Nephron progenitor cell (in vitro differentiated cells): ENCODE results near the gene ENOX1.

ENCODE experiments used
- DNase-seq: peaks from one replicate; pipeline ENCODE4 v3.0.0; 2021
- H3K27ac Mint-ChIP-seq: 2 replicates; pipeline ENCODE4 v1.8.0; 2021; ENCODE audit warnings: mild to moderate bottlenecking, moderate library complexity, mixed read lengths
- H3K27me3 Mint-ChIP-seq: 2 replicates; pipeline ENCODE4 v1.8.0; 2021; ENCODE audit warnings: mild to moderate bottlenecking, low read depth, mixed read lengths; ENCODE audit not compliant: poor library complexity
- H3K36me3 Mint-ChIP-seq: 2 replicates; pipeline ENCODE4 v1.8.0; 2021; ENCODE audit warnings: low read depth, mixed read lengths
- H3K4me1 Mint-ChIP-seq: 2 replicates; pipeline ENCODE4 v1.8.0; 2021; ENCODE audit warnings: mixed read lengths
- H3K4me3 Mint-ChIP-seq: 2 replicates; pipeline ENCODE4 v1.8.0; 2021; ENCODE audit warnings: mild to moderate bottlenecking, moderate library complexity, mixed read lengths
- H3K9me3 Mint-ChIP-seq: 2 replicates; pipeline ENCODE4 v1.8.0; 2021; ENCODE audit warnings: mild to moderate bottlenecking, moderate library complexity, mixed read lengths
- TF ChIP-seq, protein P1 (sequence below): fragments of 200-600 bp; sonication (generic); IDR thresholded peaks from 2 replicates; pipeline ENCODE4 v1.5.0; 2021; ENCODE audit warnings: antibody characterized with exemption

The ENOX1 gene

GRCh38 chr13:43411741-43412140, 375.0 kb downstream of the ENOX1 start:
- DNase-seq: no peak
- Mint-ChIP-seq H3K4me3 (no peak overlapping the region), H3K36me3 (no peaks in the 10 kb centered on the region), H3K27me3 (no peaks in the 10 kb centered on the region), H3K9me3 (peaks cover 7% of the 10 kb centered on the region), H3K4me1 (peaks cover 10% of the 10 kb centered on the region), H3K27ac (no peak overlapping the region)
- TF ChIP-seq, protein P1, sequence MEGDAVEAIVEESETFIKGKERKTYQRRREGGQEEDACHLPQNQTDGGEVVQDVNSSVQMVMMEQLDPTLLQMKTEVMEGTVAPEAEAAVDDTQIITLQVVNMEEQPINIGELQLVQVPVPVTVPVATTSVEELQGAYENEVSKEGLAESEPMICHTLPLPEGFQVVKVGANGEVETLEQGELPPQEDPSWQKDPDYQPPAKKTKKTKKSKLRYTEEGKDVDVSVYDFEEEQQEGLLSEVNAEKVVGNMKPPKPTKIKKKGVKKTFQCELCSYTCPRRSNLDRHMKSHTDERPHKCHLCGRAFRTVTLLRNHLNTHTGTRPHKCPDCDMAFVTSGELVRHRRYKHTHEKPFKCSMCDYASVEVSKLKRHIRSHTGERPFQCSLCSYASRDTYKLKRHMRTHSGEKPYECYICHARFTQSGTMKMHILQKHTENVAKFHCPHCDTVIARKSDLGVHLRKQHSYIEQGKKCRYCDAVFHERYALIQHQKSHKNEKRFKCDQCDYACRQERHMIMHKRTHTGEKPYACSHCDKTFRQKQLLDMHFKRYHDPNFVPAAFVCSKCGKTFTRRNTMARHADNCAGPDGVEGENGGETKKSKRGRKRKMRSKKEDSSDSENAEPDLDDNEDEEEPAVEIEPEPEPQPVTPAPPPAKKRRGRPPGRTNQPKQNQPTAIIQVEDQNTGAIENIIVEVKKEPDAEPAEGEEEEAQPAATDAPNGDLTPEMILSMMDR: no peak

DNA sequence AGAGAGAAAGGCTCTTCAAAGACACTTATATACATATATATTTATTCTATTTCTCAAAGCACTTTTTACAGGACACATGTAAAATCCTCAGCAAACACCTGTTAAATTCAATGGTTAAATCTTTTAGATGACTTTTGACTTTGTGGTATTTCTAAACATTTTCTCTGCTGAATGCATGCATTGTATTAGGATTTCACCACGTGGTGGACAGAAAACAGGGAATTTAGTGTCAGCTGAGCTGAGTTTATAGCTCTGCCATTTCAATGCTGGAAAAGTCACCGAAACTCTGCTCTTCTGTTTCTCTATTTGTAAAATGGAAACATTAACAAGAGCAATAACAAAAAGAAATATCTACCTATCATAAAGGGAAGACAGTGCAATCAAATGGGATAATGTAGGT, 375.6 kb downstream of the ENOX1 start:
- H3K27ac Mint-ChIP-seq: no peak overlapping the region
- no peaks in the 10 kb centered on the region for H3K36me3 Mint-ChIP-seq
- H3K4me3 Mint-ChIP-seq: no peak overlapping the region
- no peak for DNase-seq
- H3K4me1 Mint-ChIP-seq: peaks cover 10% of the 10 kb centered on the region
- no peaks in the 10 kb centered on the region for H3K27me3 Mint-ChIP-seq
- peaks cover 3% of the 10 kb centered on the region for H3K9me3 Mint-ChIP-seq
- TF ChIP-seq, protein P1: no peak

DNA sequence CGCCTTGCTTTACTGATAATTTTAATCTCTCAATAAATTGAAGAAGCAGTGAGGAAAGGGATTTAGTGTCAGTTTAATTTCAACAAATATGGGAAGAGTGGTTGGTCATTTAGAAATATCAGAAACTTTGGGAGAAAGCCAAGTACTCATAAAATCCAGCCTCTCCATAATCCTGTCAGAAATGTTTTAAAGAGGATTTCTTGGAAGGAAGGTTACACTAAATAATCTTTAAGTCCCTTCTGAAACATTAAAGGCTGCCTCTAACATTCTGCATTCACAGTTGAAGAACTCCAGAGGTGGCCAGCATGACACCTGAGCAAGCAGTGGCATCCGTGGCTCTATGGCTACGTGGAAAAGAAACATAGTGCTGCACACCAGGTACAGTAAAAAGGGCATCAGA, 378.5 kb downstream of the ENOX1 start:
- Mint-ChIP-seq H3K27ac (no peak overlapping the region), H3K4me1 (peaks cover 10% of the 10 kb centered on the region), H3K4me3 (no peak overlapping the region), H3K27me3 (no peaks in the 10 kb centered on the region), H3K9me3 (no peaks in the 10 kb centered on the region), H3K36me3 (peaks cover 3% of the 10 kb centered on the region)
- no peak for DNase-seq
- TF ChIP-seq, protein P1: no peak

DNA sequence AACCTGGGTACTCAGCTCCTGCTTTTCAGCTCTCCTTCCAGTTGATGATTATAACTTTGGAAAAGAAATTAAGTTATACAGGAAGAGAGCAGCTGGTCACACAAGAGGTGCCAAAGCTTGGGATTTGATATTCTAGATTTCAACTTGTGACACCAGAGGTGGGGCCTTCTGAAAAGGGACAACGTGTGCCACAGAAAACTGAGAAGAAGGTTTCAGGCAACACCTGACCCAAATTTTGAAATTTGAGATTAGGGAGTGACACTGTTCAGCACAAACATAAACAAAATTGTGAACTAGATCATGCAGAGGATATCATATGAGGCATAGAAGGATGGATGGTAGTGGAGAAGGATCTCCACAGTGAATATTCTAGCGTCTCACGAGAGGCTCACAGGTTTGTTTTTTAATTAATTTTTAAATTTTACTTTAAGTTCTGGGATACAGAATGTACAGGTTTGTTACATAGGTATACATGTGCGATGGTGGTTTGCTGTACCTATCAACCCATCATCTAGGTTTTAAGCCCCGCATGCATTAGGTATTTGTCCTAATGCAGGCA, 379.7 kb downstream of the ENOX1 start:
- TF ChIP-seq, protein P1: no peak
- no peaks in the 10 kb centered on the region for H3K9me3 Mint-ChIP-seq
- no peak overlapping the region for H3K27ac Mint-ChIP-seq
- H3K4me3 Mint-ChIP-seq: no peak overlapping the region
- H3K36me3 Mint-ChIP-seq: peaks cover 3% of the 10 kb centered on the region
- no peak for DNase-seq
- peaks cover 10% of the 10 kb centered on the region for H3K4me1 Mint-ChIP-seq
- H3K27me3 Mint-ChIP-seq: no peaks in the 10 kb centered on the region

DNA sequence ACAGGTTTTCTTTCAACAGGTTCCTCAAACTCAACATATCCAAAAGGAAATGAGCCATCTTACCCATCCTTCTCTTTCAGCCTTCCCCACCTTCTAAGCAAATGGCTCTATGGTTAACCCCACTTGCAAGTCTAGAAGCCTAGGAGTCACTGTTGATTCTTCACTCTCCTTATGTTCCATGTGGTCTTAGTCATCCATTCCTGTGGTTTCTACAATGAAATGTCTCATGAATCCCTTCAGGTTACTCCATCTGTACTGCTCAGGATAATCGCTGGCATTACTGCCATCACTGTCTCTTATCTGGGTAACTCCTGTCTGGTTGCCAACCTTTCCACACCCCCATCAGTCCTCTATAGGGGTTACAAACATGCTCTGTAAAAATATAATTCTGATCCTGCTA, 381.3 kb downstream of the ENOX1 start:
- DNase-seq: no peak
- TF ChIP-seq, protein P1: no peak
- no peak overlapping the region for H3K4me3 Mint-ChIP-seq
- no peak overlapping the region for H3K27ac Mint-ChIP-seq
- no peaks in the 10 kb centered on the region for H3K9me3 Mint-ChIP-seq
- no peaks in the 10 kb centered on the region for H3K27me3 Mint-ChIP-seq
- H3K36me3 Mint-ChIP-seq: peaks cover 3% of the 10 kb centered on the region
- H3K4me1 Mint-ChIP-seq: peaks cover 17% of the 10 kb centered on the region

- TF ChIP-seq, protein P1: no peak
- Mint-ChIP-seq H3K4me3 (no peak overlapping the region), H3K27ac (no peak overlapping the region), H3K36me3 (peaks cover 3% of the 10 kb centered on the region), H3K4me1 (peaks cover 8% of the 10 kb centered on the region), H3K27me3 (peaks cover 3% of the 10 kb centered on the region), H3K9me3 (no peaks in the 10 kb centered on the region)
- no peak for DNase-seq
These were observed 384.4 kb downstream of the ENOX1 start for GRCh38 chr13:43402380-43402779.
